K562 (cell line): ENCODE measurements around the gene NMRK2. TPM values are rescaled to one million over a fixed set of nuclear protein-coding genes. Genes with fewer than 3 reads are reported as not detected.

ENCODE experiments used
- ESRRA ChIP-seq: fragments of 450-650 bp; IDR thresholded peaks from 2 replicates; pipeline ENCODE4 v1.6.1; 2014; ENCODE audit warnings: low read depth, mild to moderate bottlenecking, moderate library complexity, borderline replicate concordance
- ETV6 ChIP-seq, 3 experiments: fragments of 150-350 bp in 1 of 3; sonication (generic) in 1 of 3; formaldehyde crosslinking in 1 of 3; IDR thresholded peaks; 2 replicates each; pipeline versions ENCODE4 v1.6.1 to v1.8.0; 2014 to 2022; ENCODE audit warnings: borderline replicate concordance in 2 of 3, low read depth in 2 of 3, antibody characterized with exemption in 1 of 3, low read length in 1 of 3, mild to moderate bottlenecking in 1 of 3, missing genetic modification reagents in 1 of 3
- ZNF830 ChIP-seq: fragments of 250-450 bp; sonication (Bioruptor Pico); IDR thresholded peaks from 2 replicates; pipeline ENCODE4 v1.5.0; 2021; ENCODE audit warnings: mild to moderate bottlenecking
- polyA plus RNA-seq, 8 experiments: library from polyadenylated mRNA; depleted of rRNA in 4 of 8; stranded (reverse) in 5 of 8; unstranded in 3 of 8; fragments of >200 nt; fragmentation: Nextera tagmentation in 2 of 8; fragmentation: Illumina TruSeq in 1 of 8; extraction: Ambion mirVana in 2 of 8; extraction: Trizol in 1 of 8; gene quantifications; 2 replicates each; pipeline versions ENCODE4 v1.2.1 to v1.2.3, GENCODE V29; 2011 to 2014; ENCODE audit warnings: inconsistent platforms in 1 of 8, missing spikeins in 1 of 8
- total RNA-seq, 7 experiments: library from RNA; depleted of rRNA in 6 of 7; stranded (reverse); fragments of >200 nt in 6 of 7; fragmentation: Illumina TruSeq in 2 of 7; extraction: Trizol in 2 of 7; gene quantifications; 2 replicates each; pipeline versions ENCODE4 v1.2.1 to v1.2.3, GENCODE V29; 2011 to 2021; ENCODE audit warnings: low replicate concordance in 1 of 7
- TF ChIP-seq, protein P1 (sequence below): fragments of 250-450 bp; sonication (Bioruptor Pico); IDR thresholded peaks from 2 replicates; pipeline ENCODE4 v1.8.0; 2022; ENCODE audit warnings: inconsistent platforms
- TF ChIP-seq, protein P2 (sequence below): fragments of 250-450 bp; sonication (Bioruptor Pico); IDR thresholded peaks from 2 replicates; pipeline ENCODE4 v1.4.0; 2020; ENCODE audit warnings: borderline replicate concordance
- TF ChIP-seq, protein P3 (sequence below), 2 experiments: fragments of 450-650 bp; formaldehyde crosslinking in 1 of 2; IDR thresholded peaks; 2 replicates each; pipeline versions ENCODE4 v1.4.0 to v1.6.1; 2014 to 2020; ENCODE audit warnings: mild to moderate bottlenecking in 2 of 2, borderline replicate concordance in 1 of 2, low read depth in 1 of 2
- TF ChIP-seq, protein P4 (sequence below): fragments of 250-450 bp; sonication (Bioruptor Pico); IDR thresholded peaks from 2 replicates; pipeline ENCODE4 v1.5.0; 2021

Gene NMRK2
- total and polyA plus RNA-seq, 9 of the 15 experiments (the other 6 are each of a cell fraction or from before 2014, with no cell fraction given) = not detected

DNA sequence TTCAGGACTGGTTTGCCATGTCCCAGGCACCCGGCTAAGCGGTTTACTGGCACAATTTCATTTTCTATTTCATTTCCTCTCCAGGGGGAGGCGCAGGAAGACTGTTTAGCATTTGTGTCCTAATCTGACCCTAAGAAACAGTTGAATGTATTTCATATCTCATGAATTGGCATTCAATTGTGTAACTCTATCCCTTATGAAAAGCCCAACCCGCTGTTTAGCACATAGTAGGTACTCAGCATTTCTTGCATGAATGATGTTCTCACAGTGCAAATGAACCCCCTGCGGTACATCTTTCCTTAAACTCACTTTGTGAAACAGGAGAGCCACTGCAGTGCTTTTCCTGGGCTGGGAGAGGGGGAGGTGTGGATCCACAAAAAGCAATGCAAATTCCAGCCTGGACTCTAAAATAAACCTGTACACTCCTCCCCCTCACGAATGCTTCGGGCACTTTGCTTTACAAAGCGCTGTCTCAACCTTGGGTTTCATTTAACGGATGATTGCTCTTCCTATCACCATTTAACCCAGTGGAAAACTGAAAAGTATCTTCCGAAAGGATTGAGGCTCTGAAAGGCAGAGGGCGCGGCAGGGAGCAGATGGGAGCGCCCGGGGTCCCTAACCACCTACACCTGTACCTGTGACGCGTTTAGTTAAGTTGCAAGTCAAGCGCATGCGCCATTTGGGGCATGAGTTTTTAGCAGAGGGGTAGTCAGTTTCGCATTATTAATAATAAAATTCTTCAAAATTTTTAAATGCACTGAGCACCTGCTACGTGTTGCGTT lies 53.6 kb downstream of the NMRK2 start (continued):
- no peak for TF ChIP-seq ZNF830 (CRISPR knock-in tag)
- TF ChIP-seq, protein P1, sequence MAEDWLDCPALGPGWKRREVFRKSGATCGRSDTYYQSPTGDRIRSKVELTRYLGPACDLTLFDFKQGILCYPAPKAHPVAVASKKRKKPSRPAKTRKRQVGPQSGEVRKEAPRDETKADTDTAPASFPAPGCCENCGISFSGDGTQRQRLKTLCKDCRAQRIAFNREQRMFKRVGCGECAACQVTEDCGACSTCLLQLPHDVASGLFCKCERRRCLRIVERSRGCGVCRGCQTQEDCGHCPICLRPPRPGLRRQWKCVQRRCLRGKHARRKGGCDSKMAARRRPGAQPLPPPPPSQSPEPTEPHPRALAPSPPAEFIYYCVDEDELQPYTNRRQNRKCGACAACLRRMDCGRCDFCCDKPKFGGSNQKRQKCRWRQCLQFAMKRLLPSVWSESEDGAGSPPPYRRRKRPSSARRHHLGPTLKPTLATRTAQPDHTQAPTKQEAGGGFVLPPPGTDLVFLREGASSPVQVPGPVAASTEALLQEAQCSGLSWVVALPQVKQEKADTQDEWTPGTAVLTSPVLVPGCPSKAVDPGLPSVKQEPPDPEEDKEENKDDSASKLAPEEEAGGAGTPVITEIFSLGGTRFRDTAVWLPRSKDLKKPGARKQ (CRISPR knock-in tag) = 0 out of 2 replicates have a peak, but pooled peaks have one; percentile 9
- TF ChIP-seq ESRRA = 0 out of 2 replicates have a peak, but pooled peaks have one; percentile 15
- TF ChIP-seq, protein P2, sequence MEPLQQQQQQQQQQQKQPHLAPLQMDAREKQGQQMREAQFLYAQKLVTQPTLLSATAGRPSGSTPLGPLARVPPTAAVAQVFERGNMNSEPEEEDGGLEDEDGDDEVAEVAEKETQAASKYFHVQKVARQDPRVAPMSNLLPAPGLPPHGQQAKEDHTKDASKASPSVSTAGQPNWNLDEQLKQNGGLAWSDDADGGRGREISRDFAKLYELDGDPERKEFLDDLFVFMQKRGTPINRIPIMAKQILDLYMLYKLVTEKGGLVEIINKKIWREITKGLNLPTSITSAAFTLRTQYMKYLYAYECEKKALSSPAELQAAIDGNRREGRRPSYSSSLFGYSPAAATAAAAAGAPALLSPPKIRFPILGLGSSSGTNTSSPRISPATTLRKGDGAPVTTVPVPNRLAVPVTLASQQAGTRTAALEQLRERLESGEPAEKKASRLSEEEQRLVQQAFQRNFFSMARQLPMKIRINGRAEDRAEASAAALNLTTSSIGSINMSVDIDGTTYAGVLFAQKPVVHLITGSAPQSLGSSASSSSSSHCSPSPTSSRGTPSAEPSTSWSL (CRISPR knock-in tag) = no peak
- TF ChIP-seq, protein P3, sequence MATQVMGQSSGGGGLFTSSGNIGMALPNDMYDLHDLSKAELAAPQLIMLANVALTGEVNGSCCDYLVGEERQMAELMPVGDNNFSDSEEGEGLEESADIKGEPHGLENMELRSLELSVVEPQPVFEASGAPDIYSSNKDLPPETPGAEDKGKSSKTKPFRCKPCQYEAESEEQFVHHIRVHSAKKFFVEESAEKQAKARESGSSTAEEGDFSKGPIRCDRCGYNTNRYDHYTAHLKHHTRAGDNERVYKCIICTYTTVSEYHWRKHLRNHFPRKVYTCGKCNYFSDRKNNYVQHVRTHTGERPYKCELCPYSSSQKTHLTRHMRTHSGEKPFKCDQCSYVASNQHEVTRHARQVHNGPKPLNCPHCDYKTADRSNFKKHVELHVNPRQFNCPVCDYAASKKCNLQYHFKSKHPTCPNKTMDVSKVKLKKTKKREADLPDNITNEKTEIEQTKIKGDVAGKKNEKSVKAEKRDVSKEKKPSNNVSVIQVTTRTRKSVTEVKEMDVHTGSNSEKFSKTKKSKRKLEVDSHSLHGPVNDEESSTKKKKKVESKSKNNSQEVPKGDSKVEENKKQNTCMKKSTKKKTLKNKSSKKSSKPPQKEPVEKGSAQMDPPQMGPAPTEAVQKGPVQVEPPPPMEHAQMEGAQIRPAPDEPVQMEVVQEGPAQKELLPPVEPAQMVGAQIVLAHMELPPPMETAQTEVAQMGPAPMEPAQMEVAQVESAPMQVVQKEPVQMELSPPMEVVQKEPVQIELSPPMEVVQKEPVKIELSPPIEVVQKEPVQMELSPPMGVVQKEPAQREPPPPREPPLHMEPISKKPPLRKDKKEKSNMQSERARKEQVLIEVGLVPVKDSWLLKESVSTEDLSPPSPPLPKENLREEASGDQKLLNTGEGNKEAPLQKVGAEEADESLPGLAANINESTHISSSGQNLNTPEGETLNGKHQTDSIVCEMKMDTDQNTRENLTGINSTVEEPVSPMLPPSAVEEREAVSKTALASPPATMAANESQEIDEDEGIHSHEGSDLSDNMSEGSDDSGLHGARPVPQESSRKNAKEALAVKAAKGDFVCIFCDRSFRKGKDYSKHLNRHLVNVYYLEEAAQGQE (IDR thresholded peaks at IDR 0.05; ENCODE audit: borderline replicate concordance) = peak; percentile 64; the same call in 1 of the 2 replicates
- TF ChIP-seq, protein P3 (CRISPR knock-in tag; IDR thresholded peaks at IDR 0.05; ENCODE audit: low read depth) = no peak
- TF ChIP-seq ETV6 (IDR thresholded peaks at IDR 0.05; ENCODE audit: borderline replicate concordance in 1 of 2, low read depth in 2 of 2, low read length in 1 of 2) = 0 out of 4 replicates have a peak, but pooled peaks of 1 of the 2 experiments have one; percentile 8
- no peak for TF ChIP-seq ETV6 (CRISPR knock-in tag; IDR thresholded peaks at IDR 0.05; ENCODE audit: borderline replicate concordance)
- TF ChIP-seq, protein P4, sequence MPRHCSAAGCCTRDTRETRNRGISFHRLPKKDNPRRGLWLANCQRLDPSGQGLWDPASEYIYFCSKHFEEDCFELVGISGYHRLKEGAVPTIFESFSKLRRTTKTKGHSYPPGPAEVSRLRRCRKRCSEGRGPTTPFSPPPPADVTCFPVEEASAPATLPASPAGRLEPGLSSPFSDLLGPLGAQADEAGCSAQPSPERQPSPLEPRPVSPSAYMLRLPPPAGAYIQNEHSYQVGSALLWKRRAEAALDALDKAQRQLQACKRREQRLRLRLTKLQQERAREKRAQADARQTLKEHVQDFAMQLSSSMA (CRISPR knock-in tag) = no peak
